Raji (cell line): Measurements from ENCODE around the gene GGT5.

Experiments used
- POLR2A ChIP-seq: IDR thresholded peaks from 2 replicates; pipeline ENCODE4 v1.6.1; 2011; ENCODE audit warnings: low read depth, low read length, control low read depth; ENCODE audit not compliant: insufficient read depth

GGT5 gene

GRCh38 chr22:24214467-24215285 is 30.2 kb downstream of the GGT5 start:
- TF ChIP-seq POLR2A, result no peak

GRCh38 chr22:24209687-24210086 is 35.2 kb downstream of the GGT5 start:
- no peak for TF ChIP-seq POLR2A

GRCh38 chr22:24209016-24209415 is 35.9 kb downstream of the GGT5 start:
- TF ChIP-seq POLR2A, result no peak

- TF ChIP-seq POLR2A, result no peak
Observed at GRCh38 chr22:24208012-24208749, 36.7 kb downstream of the GGT5 start.

GRCh38 chr22:24207264-24208011 is 37.4 kb downstream of the GGT5 start:
- TF ChIP-seq POLR2A, result no peak

GRCh38 chr22:24205438-24206195 is 39.3 kb downstream of the GGT5 start:
- no peak for TF ChIP-seq POLR2A

GRCh38 chr22:24201681-24202614 is 42.9 kb downstream of the GGT5 start:
- TF ChIP-seq POLR2A, result no peak

GRCh38 chr22:24200619-24201212 is 44.2 kb downstream of the GGT5 start:
- no peak for TF ChIP-seq POLR2A

GRCh38 chr22:24198682-24199052 is 46.2 kb downstream of the GGT5 start:
- no peak for TF ChIP-seq POLR2A

GRCh38 chr22:24191893-24192292 is 53.0 kb downstream of the GGT5 start:
- TF ChIP-seq POLR2A, result no peak

- no peak for TF ChIP-seq POLR2A
Observed at GRCh38 chr22:24191381-24191841, 53.5 kb downstream of the GGT5 start.

- TF ChIP-seq POLR2A, result no peak
Observed at GRCh38 chr22:24190596-24191208, 54.2 kb downstream of the GGT5 start.

GRCh38 chr22:24190159-24190540 is 54.7 kb downstream of the GGT5 start:
- no peak for TF ChIP-seq POLR2A
